Measurements from ENCODE around the gene LRCH1. TPM values are rescaled to one million over a fixed set of nuclear protein-coding genes. Genes with fewer than 3 reads are reported as not detected.

Gene LRCH1
- polyA plus RNA-seq, 1 donor, result 16.3 TPM

- Histone ChIP-seq H3K4me3 (ENCODE audit: low read length) (no peak overlapping the region), H3K27me3 (ENCODE audit: control insufficient read depth, insufficient read depth, low read length) (no peaks in the 10 kb centered on the region), H3K9me3 (ENCODE audit: control insufficient read depth, low read depth, low read length) (no peaks in the 10 kb centered on the region), H3K4me1 (ENCODE audit: control insufficient read depth, insufficient read depth, low read length) (peaks cover 23% of the 10 kb centered on the region), H3K36me3 (ENCODE audit: control insufficient read depth, insufficient read depth, low read length) (no peaks in the 10 kb centered on the region), H3K27ac (ENCODE audit: low read length) (peak overlapping the region; percentile 20)
- DNase-seq, result peak in 1 of 2 donors; percentile 30
- no CpG with 5 or more reads among the region's 4 CpGs for WGBS (ENCODE audit: insufficient coverage, low lambda C conversion rate)
Measured at GRCh38 chr13:46622630-46623256, 69.8 kb downstream of the LRCH1 start.

- H3K4me1 ChIP-seq (ENCODE audit: control insufficient read depth, insufficient read depth, low read length), result peaks cover 36% of the 10 kb centered on the region
- no peak for DNase-seq
- no peak overlapping the region for H3K27ac ChIP-seq (ENCODE audit: low read length)
- H3K36me3 ChIP-seq (ENCODE audit: control insufficient read depth, insufficient read depth, low read length), result no peaks in the 10 kb centered on the region
- 100% methylated on average over 1 of the region's 3 CpGs for WGBS (ENCODE audit: insufficient coverage, low lambda C conversion rate)
- H3K27me3 ChIP-seq (ENCODE audit: control insufficient read depth, insufficient read depth, low read length), result no peaks in the 10 kb centered on the region
- no peak overlapping the region for H3K4me3 ChIP-seq (ENCODE audit: low read length)
- H3K9me3 ChIP-seq (ENCODE audit: control insufficient read depth, low read depth, low read length), result no peaks in the 10 kb centered on the region
Measured at GRCh38 chr13:46624353-46624752, 71.4 kb downstream of the LRCH1 start.

GRCh38 chr13:46624821-46625220, 71.9 kb downstream of the LRCH1 start:
- H3K27me3 ChIP-seq (ENCODE audit: control insufficient read depth, insufficient read depth, low read length), result no peaks in the 10 kb centered on the region
- DNase-seq, result no peak
- H3K27ac ChIP-seq (ENCODE audit: low read length), result no peak overlapping the region
- no peaks in the 10 kb centered on the region for H3K36me3 ChIP-seq (ENCODE audit: control insufficient read depth, insufficient read depth, low read length)
- 83% methylated on average over 3 of the region's 4 CpGs for WGBS (ENCODE audit: insufficient coverage, low lambda C conversion rate)
- no peaks in the 10 kb centered on the region for H3K9me3 ChIP-seq (ENCODE audit: control insufficient read depth, low read depth, low read length)
- H3K4me3 ChIP-seq (ENCODE audit: low read length), result no peak overlapping the region
- H3K4me1 ChIP-seq (ENCODE audit: control insufficient read depth, insufficient read depth, low read length), result peaks cover 40% of the 10 kb centered on the region

GRCh38 chr13:46627462-46627861, 74.5 kb downstream of the LRCH1 start:
- H3K36me3 ChIP-seq (ENCODE audit: control insufficient read depth, insufficient read depth, low read length), result no peaks in the 10 kb centered on the region
- no peaks in the 10 kb centered on the region for H3K9me3 ChIP-seq (ENCODE audit: control insufficient read depth, low read depth, low read length)
- H3K4me3 ChIP-seq (ENCODE audit: low read length), result no peak overlapping the region
- no peak overlapping the region for H3K27ac ChIP-seq (ENCODE audit: low read length)
- no peaks in the 10 kb centered on the region for H3K27me3 ChIP-seq (ENCODE audit: control insufficient read depth, insufficient read depth, low read length)
- no peak for DNase-seq
- 92% methylated on average over 2 of the region's 4 CpGs for WGBS (ENCODE audit: insufficient coverage, low lambda C conversion rate)
- H3K4me1 ChIP-seq (ENCODE audit: control insufficient read depth, insufficient read depth, low read length), result peaks cover 28% of the 10 kb centered on the region

GRCh38 chr13:46628622-46629365, 75.8 kb downstream of the LRCH1 start:
- WGBS (ENCODE audit: insufficient coverage, low lambda C conversion rate), result no CpG with 5 or more reads among the region's 7 CpGs
- Histone ChIP-seq H3K4me3 (ENCODE audit: low read length) (no peak overlapping the region), H3K27me3 (ENCODE audit: control insufficient read depth, insufficient read depth, low read length) (no peaks in the 10 kb centered on the region), H3K27ac (ENCODE audit: low read length) (peak overlapping the region; percentile 25), H3K36me3 (ENCODE audit: control insufficient read depth, insufficient read depth, low read length) (no peaks in the 10 kb centered on the region), H3K4me1 (ENCODE audit: control insufficient read depth, insufficient read depth, low read length) (peaks cover 27% of the 10 kb centered on the region), H3K9me3 (ENCODE audit: control insufficient read depth, low read depth, low read length) (no peaks in the 10 kb centered on the region)
- DNase-seq, result peak in 1 of 2 donors; percentile 55

GRCh38 chr13:46629811-46630413, 76.9 kb downstream of the LRCH1 start:
- WGBS (ENCODE audit: insufficient coverage, low lambda C conversion rate), result no CpG with 5 or more reads among the region's 1 CpG
- Histone ChIP-seq H3K4me3 (ENCODE audit: low read length) (no peak overlapping the region), H3K27ac (ENCODE audit: low read length) (peak overlapping the region; percentile 25), H3K9me3 (ENCODE audit: control insufficient read depth, low read depth, low read length) (no peaks in the 10 kb centered on the region), H3K27me3 (ENCODE audit: control insufficient read depth, insufficient read depth, low read length) (no peaks in the 10 kb centered on the region), H3K4me1 (ENCODE audit: control insufficient read depth, insufficient read depth, low read length) (peaks cover 27% of the 10 kb centered on the region), H3K36me3 (ENCODE audit: control insufficient read depth, insufficient read depth, low read length) (no peaks in the 10 kb centered on the region)
- no peak for DNase-seq

GRCh38 chr13:46630431-46631178, 77.6 kb downstream of the LRCH1 start:
- H3K9me3 ChIP-seq (ENCODE audit: control insufficient read depth, low read depth, low read length), result no peaks in the 10 kb centered on the region
- H3K27ac ChIP-seq (ENCODE audit: low read length), result no peak overlapping the region
- no peaks in the 10 kb centered on the region for H3K27me3 ChIP-seq (ENCODE audit: control insufficient read depth, insufficient read depth, low read length)
- peaks cover 27% of the 10 kb centered on the region for H3K4me1 ChIP-seq (ENCODE audit: control insufficient read depth, insufficient read depth, low read length)
- peak in 1 of 2 donors; percentile 22 for DNase-seq
- no peak overlapping the region for H3K4me3 ChIP-seq (ENCODE audit: low read length)
- no peaks in the 10 kb centered on the region for H3K36me3 ChIP-seq (ENCODE audit: control insufficient read depth, insufficient read depth, low read length)
- no CpG with 5 or more reads among the region's 1 CpG for WGBS (ENCODE audit: insufficient coverage, low lambda C conversion rate)

GRCh38 chr13:46631179-46631542, 78.2 kb downstream of the LRCH1 start:
- Histone ChIP-seq H3K36me3 (ENCODE audit: control insufficient read depth, insufficient read depth, low read length) (no peaks in the 10 kb centered on the region), H3K4me3 (ENCODE audit: low read length) (no peak overlapping the region), H3K9me3 (ENCODE audit: control insufficient read depth, low read depth, low read length) (no peaks in the 10 kb centered on the region), H3K27ac (ENCODE audit: low read length) (no peak overlapping the region), H3K4me1 (ENCODE audit: control insufficient read depth, insufficient read depth, low read length) (peaks cover 27% of the 10 kb centered on the region), H3K27me3 (ENCODE audit: control insufficient read depth, insufficient read depth, low read length) (no peaks in the 10 kb centered on the region)
- no peak for DNase-seq
- 100% methylated on average over 1 of the region's 2 CpGs for WGBS (ENCODE audit: insufficient coverage, low lambda C conversion rate)

GRCh38 chr13:46632176-46632575, 79.2 kb downstream of the LRCH1 start:
- no peak for DNase-seq
- H3K27ac ChIP-seq (ENCODE audit: low read length), result no peak overlapping the region
- no CpG with 5 or more reads among the region's 2 CpGs for WGBS (ENCODE audit: insufficient coverage, low lambda C conversion rate)
- H3K27me3 ChIP-seq (ENCODE audit: control insufficient read depth, insufficient read depth, low read length), result no peaks in the 10 kb centered on the region
- H3K4me1 ChIP-seq (ENCODE audit: control insufficient read depth, insufficient read depth, low read length), result peaks cover 27% of the 10 kb centered on the region
- no peaks in the 10 kb centered on the region for H3K9me3 ChIP-seq (ENCODE audit: control insufficient read depth, low read depth, low read length)
- H3K4me3 ChIP-seq (ENCODE audit: low read length), result no peak overlapping the region
- H3K36me3 ChIP-seq (ENCODE audit: control insufficient read depth, insufficient read depth, low read length), result no peaks in the 10 kb centered on the region

GRCh38 chr13:46633416-46633815, 80.4 kb downstream of the LRCH1 start:
- no CpG with 5 or more reads among the region's 3 CpGs for WGBS (ENCODE audit: insufficient coverage, low lambda C conversion rate)
- H3K4me1 ChIP-seq (ENCODE audit: control insufficient read depth, insufficient read depth, low read length), result peaks cover 22% of the 10 kb centered on the region
- H3K27me3 ChIP-seq (ENCODE audit: control insufficient read depth, insufficient read depth, low read length), result no peaks in the 10 kb centered on the region
- no peak overlapping the region for H3K4me3 ChIP-seq (ENCODE audit: low read length)
- no peak overlapping the region for H3K27ac ChIP-seq (ENCODE audit: low read length)
- H3K36me3 ChIP-seq (ENCODE audit: control insufficient read depth, insufficient read depth, low read length), result no peaks in the 10 kb centered on the region
- no peak for DNase-seq
- no peaks in the 10 kb centered on the region for H3K9me3 ChIP-seq (ENCODE audit: control insufficient read depth, low read depth, low read length)

All from large intestine (tissue), 3 donors.